ENCODE data around the gene SEC23A. TPM values are rescaled to one million over a fixed set of nuclear protein-coding genes. Genes with fewer than 3 reads are reported as not detected.

Gene SEC23A
- total RNA-seq, 1 experiment from 2014 or later: 62.9 TPM

Other genes with a start within 250 kb of the SEC23A start
- 27.1 to 34.9 TPM (median 31.8 TPM) in 3 replicates for gene GEMIN2, start 11.1 kb upstream of the SEC23A start, total RNA-seq (2021)
- gene TRAPPC6B, start 67.1 kb upstream of the SEC23A start, total RNA-seq (2021): 19.8 to 22.2 TPM (median 20.8 TPM) in 3 replicates
- 135 to 156 TPM (median 135 TPM) in 3 replicates for gene PNN, start 72.0 kb upstream of the SEC23A start, total RNA-seq (2021)
- 10.9 to 11.3 TPM (median 11.3 TPM) in 3 replicates for gene MIA2, start 130.7 kb upstream of the SEC23A start, total RNA-seq (2021)

Measured in WTC11 (cell line).